GM23338 (cell line): ENCODE measurements around the gene LUC7L2. TPM values are rescaled to one million over a fixed set of nuclear protein-coding genes. Genes with fewer than 3 reads are reported as not detected.
A peak's percentile ranks its signal among the peaks of the same experiment; 100 is the strongest.

Experiments
- ATAC-seq: fragments of 200-7000 bp; cut with Tn5 transposase; 3 replicates; pipeline ENCODE4 v1.9.1; 2020
- DNase-seq: peaks from one replicate; pipeline ENCODE4 v3.0.0-alpha.2; 2015; ENCODE audit warnings: low spot score
- H2AFZ ChIP-seq: fragments of 200-600 bp; sonication (generic); 2 replicates; pipeline ENCODE4 v1.8.0; 2016; ENCODE audit warnings: antibody characterized with exemption, mild to moderate bottlenecking, moderate library complexity
- H3F3A ChIP-seq: fragments of 200-600 bp; sonication (generic); replicated peaks from 2 replicates; pipeline ENCODE4 v1.8.0; 2017; ENCODE audit warnings: antibody characterized with exemption, mixed run types, low read depth
- H3K27ac ChIP-seq: fragments of 200-600 bp; sonication (generic); 2 replicates; pipeline ENCODE4 v1.6.1; 2016; ENCODE audit warnings: low read depth
- H3K27me3 ChIP-seq: fragments of 200-600 bp; sonication (generic); 2 replicates; pipeline ENCODE4 v1.8.0; 2016; ENCODE audit warnings: mild to moderate bottlenecking, mixed run types, moderate library complexity; ENCODE audit not compliant: insufficient read depth
- H3K36me3 ChIP-seq: fragments of 200-600 bp; sonication (generic); 2 replicates; pipeline ENCODE4 v1.8.0; 2016; ENCODE audit warnings: mild to moderate bottlenecking; ENCODE audit not compliant: insufficient read depth
- H3K4me1 ChIP-seq: fragments of 200-600 bp; sonication (generic); 2 replicates; pipeline ENCODE4 v1.8.0; 2016; ENCODE audit warnings: mild to moderate bottlenecking, moderate library complexity; ENCODE audit not compliant: insufficient read depth
- H3K4me2 ChIP-seq: fragments of 200-600 bp; sonication (generic); 2 replicates; pipeline ENCODE4 v1.7.1; 2017; ENCODE audit warnings: mixed run types
- H3K4me3 ChIP-seq: fragments of 200-600 bp; sonication (generic); 2 replicates; pipeline ENCODE4 v1.6.1; 2016; ENCODE audit warnings: mixed run types
- H3K79me2 ChIP-seq: fragments of 200-600 bp; sonication (generic); replicated peaks from 2 replicates; pipeline ENCODE4 v1.8.0; 2017; ENCODE audit warnings: mild to moderate bottlenecking; ENCODE audit not compliant: insufficient read depth
- H3K9me2 ChIP-seq: fragments of 200-600 bp; sonication (generic); 2 replicates; pipeline ENCODE4 v1.8.0; 2017; ENCODE audit not compliant: insufficient read depth
- H4K20me1 ChIP-seq: fragments of 200-600 bp; sonication (generic); replicated peaks from 2 replicates; pipeline ENCODE4 v1.8.0; 2017; ENCODE audit warnings: mild to moderate bottlenecking; ENCODE audit not compliant: insufficient read depth
- H3K27ac Mint-ChIP-seq: 2 replicates; pipeline ENCODE4 v1.8.0; 2020; ENCODE audit warnings: inconsistent platforms, mild to moderate bottlenecking, moderate library complexity, mixed read lengths
- H3K27me3 Mint-ChIP-seq: 3 replicates; pipeline ENCODE4 v1.8.0; 2022; ENCODE audit warnings: low read depth, mild to moderate bottlenecking, moderate library complexity, mixed read lengths, inconsistent platforms; ENCODE audit not compliant: insufficient read depth, poor library complexity
- H3K36me3 Mint-ChIP-seq: 3 replicates; pipeline ENCODE4 v1.8.0; 2021; ENCODE audit warnings: low read depth, mild to moderate bottlenecking, inconsistent platforms, moderate library complexity, mixed read lengths
- H3K4me1 Mint-ChIP-seq: 3 replicates; pipeline ENCODE4 v1.8.0; 2020; ENCODE audit warnings: mild to moderate bottlenecking, inconsistent platforms, mixed read lengths
- H3K4me3 Mint-ChIP-seq: 3 replicates; pipeline ENCODE4 v1.8.0; 2021; ENCODE audit warnings: moderate library complexity, mild to moderate bottlenecking, inconsistent platforms, mixed read lengths
- H3K9me3 Mint-ChIP-seq: 3 replicates; pipeline ENCODE4 v1.8.0; 2020; ENCODE audit warnings: moderate library complexity, mild to moderate bottlenecking, inconsistent platforms, mixed read lengths
- CREB1 ChIP-seq: fragments of 250-450 bp; sonication (Bioruptor Pico); IDR thresholded peaks from 2 replicates; pipeline ENCODE4 v1.5.0; 2020; ENCODE audit warnings: low read depth, mild to moderate bottlenecking, moderate library complexity
- EZH2 ChIP-seq: fragments of 200-600 bp; sonication (generic); IDR thresholded peaks from one replicate; pipeline ENCODE4 v1.8.0; 2017; ENCODE audit warnings: antibody characterized with exemption, mild to moderate bottlenecking, low read depth; ENCODE audit not compliant: unreplicated experiment
- EZH2phosphoT487 ChIP-seq: fragments of 200-600 bp; sonication (generic); IDR thresholded peaks from one replicate; pipeline ENCODE4 v1.8.1; 2018; ENCODE audit warnings: antibody characterized with exemption; ENCODE audit not compliant: unreplicated experiment
- JUNB ChIP-seq: IDR thresholded peaks from one replicate; pipeline ENCODE4 v1.6.1; 2016; ENCODE audit warnings: antibody characterized with exemption; ENCODE audit not compliant: unreplicated experiment
- NANOG ChIP-seq: IDR thresholded peaks from 2 replicates; pipeline ENCODE4 v1.6.1; 2016; ENCODE audit warnings: antibody characterized with exemption, borderline replicate concordance
- POLR2AphosphoS5 ChIP-seq: IDR thresholded peaks from 2 replicates; pipeline ENCODE4 v1.6.1; 2016; ENCODE audit warnings: antibody characterized with exemption, low read depth
- STAT1 ChIP-seq: IDR thresholded peaks from one replicate; pipeline ENCODE4 v1.6.1; 2016; ENCODE audit warnings: antibody characterized with exemption; ENCODE audit not compliant: unreplicated experiment
- ZNF114 ChIP-seq: fragments of 250-450 bp; sonication (Bioruptor Pico); IDR thresholded peaks from 2 replicates; pipeline ENCODE4 v1.5.0; 2020; ENCODE audit warnings: mild to moderate bottlenecking, moderate library complexity
- ZNF331 ChIP-seq: fragments of 250-450 bp; sonication (Bioruptor Pico); IDR thresholded peaks from 2 replicates; pipeline ENCODE4 v1.5.0; 2020; ENCODE audit warnings: low read depth, mild to moderate bottlenecking, moderate library complexity
- polyA plus RNA-seq: library from polyadenylated mRNA; unstranded; fragments of >200 nt; fragmentation: Nextera tagmentation; extraction: Ambion mirVana; gene quantifications from 2 replicates; pipeline ENCODE4 v1.2.1, GENCODE V29; 2016
- total RNA-seq: library from RNA; depleted of rRNA; stranded (reverse); fragments of >200 nt; shearing (Covaris generic); gene quantifications from 2 replicates; pipeline ENCODE4 v1.2.3, GENCODE V29; 2014
- TF ChIP-seq, protein P1 (sequence below): fragments of 250-450 bp; sonication (Bioruptor Pico); IDR thresholded peaks from 2 replicates; pipeline ENCODE4 v1.5.0; 2020; ENCODE audit warnings: mild to moderate bottlenecking, moderate library complexity
- TF ChIP-seq, protein P2 (sequence below): IDR thresholded peaks from one replicate; pipeline ENCODE4 v1.6.1; 2018; ENCODE audit warnings: antibody characterized with exemption; ENCODE audit not compliant: unreplicated experiment
- TF ChIP-seq, protein P3 (sequence below): IDR thresholded peaks from 2 replicates; pipeline ENCODE4 v1.6.1; 2016; ENCODE audit warnings: antibody characterized with exemption
- TF ChIP-seq, protein P4 (sequence below), 2 experiments: fragments of 200-600 bp in 1 of 2; sonication (generic) in 1 of 2; conservative IDR thresholded peaks; 2 replicates each; pipeline versions ENCODE4 v1.5.1 to v1.6.1; 2016 to 2017; ENCODE audit warnings: antibody characterized with exemption in 2 of 2, low read depth in 2 of 2, mild to moderate bottlenecking in 2 of 2, moderate library complexity in 1 of 2

LUC7L2 gene
- total and polyA plus RNA-seq, 2 experiments from 2014 or later: 40.3 to 57.3 TPM

DNA sequence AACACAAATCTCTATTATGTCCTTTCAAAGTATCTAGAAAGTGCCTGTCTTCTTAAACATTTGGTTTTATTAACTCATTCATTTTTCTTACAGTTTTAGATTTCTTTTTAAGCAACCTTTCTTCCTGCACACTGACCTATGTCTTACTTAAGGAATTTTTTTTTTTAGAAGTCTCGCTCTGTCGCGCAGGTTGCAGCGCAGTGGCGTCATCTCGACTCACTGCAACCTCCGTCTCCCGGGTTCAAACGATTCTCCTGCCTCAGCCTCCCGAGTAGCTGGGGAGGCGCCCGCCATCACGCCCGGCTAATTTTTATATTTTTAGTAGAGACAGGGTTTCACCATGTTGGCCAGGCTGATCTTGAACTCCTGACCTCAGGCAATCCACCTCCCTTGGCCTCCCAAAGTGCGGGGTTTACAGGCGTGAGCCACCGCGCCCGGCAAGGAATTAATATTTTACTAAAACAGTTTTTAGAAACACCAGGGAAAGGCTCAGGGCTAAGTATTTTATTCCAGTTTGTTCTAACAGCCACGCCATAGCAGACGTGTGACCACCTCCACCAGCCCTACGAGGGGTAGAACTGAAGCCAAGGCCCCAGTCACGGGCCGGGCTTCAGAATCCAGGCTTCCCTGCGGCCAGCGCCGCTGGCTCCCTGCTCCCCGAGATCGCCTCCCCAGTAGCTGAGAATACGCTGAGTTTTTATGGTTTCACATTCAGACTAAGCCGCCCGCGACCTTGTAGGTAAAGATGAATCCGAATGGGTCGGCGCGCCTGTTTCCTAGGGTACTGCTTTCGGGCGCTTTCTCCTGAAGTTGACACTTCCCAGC, 941 bp upstream of the LUC7L2 start:
- peaks cover 7% of the 10 kb centered on the region; the same call in 2 of the 3 replicates for H3K36me3 Mint-ChIP-seq
- H3K27me3 Mint-ChIP-seq: peaks cover 14% of the 10 kb centered on the region
- H3K4me2 ChIP-seq: peak overlapping the region; percentile 82
- DNase-seq (peak; percentile 65), ATAC-seq (peak; percentile 7)
- no peaks in the 10 kb centered on the region for H3K9me3 Mint-ChIP-seq
- peak overlapping the region; percentile 19; the same call in 1 of the 2 replicates for H2AFZ ChIP-seq
- no peaks in the 10 kb centered on the region for H3K27me3 ChIP-seq
- no peaks in the 10 kb centered on the region for H3K9me2 ChIP-seq
- H4K20me1 ChIP-seq: peaks cover 4% of the 10 kb centered on the region; the same call in 1 of the 2 replicates
- H3K36me3 ChIP-seq: no peaks in the 10 kb centered on the region
- peaks cover 33% of the 10 kb centered on the region for H3K79me2 ChIP-seq
- H3F3A ChIP-seq: 0 out of 2 replicates have a peak, but pooled peaks cover 6% of the 10 kb centered on the region
- peak overlapping the region; percentile 100 for H3K27ac Mint-ChIP-seq
- H3K4me3 Mint-ChIP-seq: peak overlapping the region; percentile 90
- peaks cover 33% of the 10 kb centered on the region for H3K4me1 Mint-ChIP-seq
- TF ChIP-seq POLR2AphosphoS5 (no peak), EZH2phosphoT487 (no peak), ZNF114 (CRISPR knock-in tag) (no peak), ZNF331 (CRISPR knock-in tag) (no peak), EZH2 (no peak), CREB1 (CRISPR knock-in tag) (no peak), NANOG (no peak), JUNB (no peak), STAT1 (no peak)
- TF ChIP-seq, protein P1, sequence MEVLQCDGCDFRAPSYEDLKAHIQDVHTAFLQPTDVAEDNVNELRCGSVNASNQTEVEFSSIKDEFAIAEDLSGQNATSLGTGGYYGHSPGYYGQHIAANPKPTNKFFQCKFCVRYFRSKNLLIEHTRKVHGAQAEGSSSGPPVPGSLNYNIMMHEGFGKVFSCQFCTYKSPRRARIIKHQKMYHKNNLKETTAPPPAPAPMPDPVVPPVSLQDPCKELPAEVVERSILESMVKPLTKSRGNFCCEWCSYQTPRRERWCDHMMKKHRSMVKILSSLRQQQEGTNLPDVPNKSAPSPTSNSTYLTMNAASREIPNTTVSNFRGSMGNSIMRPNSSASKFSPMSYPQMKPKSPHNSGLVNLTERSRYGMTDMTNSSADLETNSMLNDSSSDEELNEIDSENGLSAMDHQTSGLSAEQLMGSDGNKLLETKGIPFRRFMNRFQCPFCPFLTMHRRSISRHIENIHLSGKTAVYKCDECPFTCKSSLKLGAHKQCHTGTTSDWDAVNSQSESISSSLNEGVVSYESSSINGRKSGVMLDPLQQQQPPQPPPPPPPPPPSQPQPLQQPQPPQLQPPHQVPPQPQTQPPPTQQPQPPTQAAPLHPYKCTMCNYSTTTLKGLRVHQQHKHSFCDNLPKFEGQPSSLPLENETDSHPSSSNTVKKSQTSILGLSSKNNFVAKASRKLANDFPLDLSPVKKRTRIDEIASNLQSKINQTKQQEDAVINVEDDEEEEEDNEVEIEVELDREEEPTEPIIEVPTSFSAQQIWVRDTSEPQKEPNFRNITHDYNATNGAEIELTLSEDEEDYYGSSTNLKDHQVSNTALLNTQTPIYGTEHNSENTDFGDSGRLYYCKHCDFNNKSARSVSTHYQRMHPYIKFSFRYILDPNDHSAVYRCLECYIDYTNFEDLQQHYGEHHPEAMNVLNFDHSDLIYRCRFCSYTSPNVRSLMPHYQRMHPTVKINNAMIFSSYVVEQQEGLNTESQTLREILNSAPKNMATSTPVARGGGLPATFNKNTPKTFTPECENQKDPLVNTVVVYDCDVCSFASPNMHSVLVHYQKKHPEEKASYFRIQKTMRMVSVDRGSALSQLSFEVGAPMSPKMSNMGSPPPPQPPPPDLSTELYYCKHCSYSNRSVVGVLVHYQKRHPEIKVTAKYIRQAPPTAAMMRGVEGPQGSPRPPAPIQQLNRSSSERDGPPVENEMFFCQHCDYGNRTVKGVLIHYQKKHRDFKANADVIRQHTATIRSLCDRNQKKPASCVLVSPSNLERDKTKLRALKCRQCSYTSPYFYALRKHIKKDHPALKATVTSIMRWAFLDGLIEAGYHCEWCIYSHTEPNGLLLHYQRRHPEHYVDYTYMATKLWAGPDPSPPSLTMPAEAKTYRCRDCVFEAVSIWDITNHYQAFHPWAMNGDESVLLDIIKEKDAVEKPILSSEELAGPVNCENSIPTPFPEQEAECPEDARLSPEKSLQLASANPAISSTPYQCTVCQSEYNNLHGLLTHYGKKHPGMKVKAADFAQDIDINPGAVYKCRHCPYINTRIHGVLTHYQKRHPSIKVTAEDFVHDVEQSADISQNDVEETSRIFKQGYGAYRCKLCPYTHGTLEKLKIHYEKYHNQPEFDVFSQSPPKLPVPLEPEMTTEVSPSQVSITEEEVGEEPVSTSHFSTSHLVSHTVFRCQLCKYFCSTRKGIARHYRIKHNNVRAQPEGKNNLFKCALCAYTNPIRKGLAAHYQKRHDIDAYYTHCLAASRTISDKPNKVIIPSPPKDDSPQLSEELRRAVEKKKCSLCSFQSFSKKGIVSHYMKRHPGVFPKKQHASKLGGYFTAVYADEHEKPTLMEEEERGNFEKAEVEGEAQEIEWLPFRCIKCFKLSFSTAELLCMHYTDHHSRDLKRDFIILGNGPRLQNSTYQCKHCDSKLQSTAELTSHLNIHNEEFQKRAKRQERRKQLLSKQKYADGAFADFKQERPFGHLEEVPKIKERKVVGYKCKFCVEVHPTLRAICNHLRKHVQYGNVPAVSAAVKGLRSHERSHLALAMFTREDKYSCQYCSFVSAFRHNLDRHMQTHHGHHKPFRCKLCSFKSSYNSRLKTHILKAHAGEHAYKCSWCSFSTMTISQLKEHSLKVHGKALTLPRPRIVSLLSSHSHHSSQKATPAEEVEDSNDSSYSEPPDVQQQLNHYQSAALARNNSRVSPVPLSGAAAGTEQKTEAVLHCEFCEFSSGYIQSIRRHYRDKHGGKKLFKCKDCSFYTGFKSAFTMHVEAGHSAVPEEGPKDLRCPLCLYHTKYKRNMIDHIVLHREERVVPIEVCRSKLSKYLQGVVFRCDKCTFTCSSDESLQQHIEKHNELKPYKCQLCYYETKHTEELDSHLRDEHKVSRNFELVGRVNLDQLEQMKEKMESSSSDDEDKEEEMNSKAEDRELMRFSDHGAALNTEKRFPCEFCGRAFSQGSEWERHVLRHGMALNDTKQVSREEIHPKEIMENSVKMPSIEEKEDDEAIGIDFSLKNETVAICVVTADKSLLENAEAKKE (CRISPR knock-in tag): no peak
- TF ChIP-seq, protein P2, sequence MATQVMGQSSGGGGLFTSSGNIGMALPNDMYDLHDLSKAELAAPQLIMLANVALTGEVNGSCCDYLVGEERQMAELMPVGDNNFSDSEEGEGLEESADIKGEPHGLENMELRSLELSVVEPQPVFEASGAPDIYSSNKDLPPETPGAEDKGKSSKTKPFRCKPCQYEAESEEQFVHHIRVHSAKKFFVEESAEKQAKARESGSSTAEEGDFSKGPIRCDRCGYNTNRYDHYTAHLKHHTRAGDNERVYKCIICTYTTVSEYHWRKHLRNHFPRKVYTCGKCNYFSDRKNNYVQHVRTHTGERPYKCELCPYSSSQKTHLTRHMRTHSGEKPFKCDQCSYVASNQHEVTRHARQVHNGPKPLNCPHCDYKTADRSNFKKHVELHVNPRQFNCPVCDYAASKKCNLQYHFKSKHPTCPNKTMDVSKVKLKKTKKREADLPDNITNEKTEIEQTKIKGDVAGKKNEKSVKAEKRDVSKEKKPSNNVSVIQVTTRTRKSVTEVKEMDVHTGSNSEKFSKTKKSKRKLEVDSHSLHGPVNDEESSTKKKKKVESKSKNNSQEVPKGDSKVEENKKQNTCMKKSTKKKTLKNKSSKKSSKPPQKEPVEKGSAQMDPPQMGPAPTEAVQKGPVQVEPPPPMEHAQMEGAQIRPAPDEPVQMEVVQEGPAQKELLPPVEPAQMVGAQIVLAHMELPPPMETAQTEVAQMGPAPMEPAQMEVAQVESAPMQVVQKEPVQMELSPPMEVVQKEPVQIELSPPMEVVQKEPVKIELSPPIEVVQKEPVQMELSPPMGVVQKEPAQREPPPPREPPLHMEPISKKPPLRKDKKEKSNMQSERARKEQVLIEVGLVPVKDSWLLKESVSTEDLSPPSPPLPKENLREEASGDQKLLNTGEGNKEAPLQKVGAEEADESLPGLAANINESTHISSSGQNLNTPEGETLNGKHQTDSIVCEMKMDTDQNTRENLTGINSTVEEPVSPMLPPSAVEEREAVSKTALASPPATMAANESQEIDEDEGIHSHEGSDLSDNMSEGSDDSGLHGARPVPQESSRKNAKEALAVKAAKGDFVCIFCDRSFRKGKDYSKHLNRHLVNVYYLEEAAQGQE: no peak
- TF ChIP-seq, protein P3, sequence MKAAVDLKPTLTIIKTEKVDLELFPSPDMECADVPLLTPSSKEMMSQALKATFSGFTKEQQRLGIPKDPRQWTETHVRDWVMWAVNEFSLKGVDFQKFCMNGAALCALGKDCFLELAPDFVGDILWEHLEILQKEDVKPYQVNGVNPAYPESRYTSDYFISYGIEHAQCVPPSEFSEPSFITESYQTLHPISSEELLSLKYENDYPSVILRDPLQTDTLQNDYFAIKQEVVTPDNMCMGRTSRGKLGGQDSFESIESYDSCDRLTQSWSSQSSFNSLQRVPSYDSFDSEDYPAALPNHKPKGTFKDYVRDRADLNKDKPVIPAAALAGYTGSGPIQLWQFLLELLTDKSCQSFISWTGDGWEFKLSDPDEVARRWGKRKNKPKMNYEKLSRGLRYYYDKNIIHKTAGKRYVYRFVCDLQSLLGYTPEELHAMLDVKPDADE: no peak
- TF ChIP-seq, protein P4, sequence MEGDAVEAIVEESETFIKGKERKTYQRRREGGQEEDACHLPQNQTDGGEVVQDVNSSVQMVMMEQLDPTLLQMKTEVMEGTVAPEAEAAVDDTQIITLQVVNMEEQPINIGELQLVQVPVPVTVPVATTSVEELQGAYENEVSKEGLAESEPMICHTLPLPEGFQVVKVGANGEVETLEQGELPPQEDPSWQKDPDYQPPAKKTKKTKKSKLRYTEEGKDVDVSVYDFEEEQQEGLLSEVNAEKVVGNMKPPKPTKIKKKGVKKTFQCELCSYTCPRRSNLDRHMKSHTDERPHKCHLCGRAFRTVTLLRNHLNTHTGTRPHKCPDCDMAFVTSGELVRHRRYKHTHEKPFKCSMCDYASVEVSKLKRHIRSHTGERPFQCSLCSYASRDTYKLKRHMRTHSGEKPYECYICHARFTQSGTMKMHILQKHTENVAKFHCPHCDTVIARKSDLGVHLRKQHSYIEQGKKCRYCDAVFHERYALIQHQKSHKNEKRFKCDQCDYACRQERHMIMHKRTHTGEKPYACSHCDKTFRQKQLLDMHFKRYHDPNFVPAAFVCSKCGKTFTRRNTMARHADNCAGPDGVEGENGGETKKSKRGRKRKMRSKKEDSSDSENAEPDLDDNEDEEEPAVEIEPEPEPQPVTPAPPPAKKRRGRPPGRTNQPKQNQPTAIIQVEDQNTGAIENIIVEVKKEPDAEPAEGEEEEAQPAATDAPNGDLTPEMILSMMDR (conservative IDR thresholded peaks at IDR 0.05; ENCODE audit: low read depth in 2 of 2): no peak
- peak overlapping the region; percentile 97 for H3K27ac ChIP-seq
- H3K4me3 ChIP-seq: peak overlapping the region; percentile 71
- H3K4me1 ChIP-seq: peaks cover 26% of the 10 kb centered on the region
